Stimulated activated CD8-positive, alpha-beta memory T cell treated with anti-CD3 and anti-CD28 coated beads, Interleukin-7, amount 100 ng/mL, for 48 hours (primary cell): ENCODE measurements around the gene VSTM2B.

Experiments
- DNase-seq, 2 donors: peaks; one replicate each; pipeline ENCODE4 v3.0.0-alpha.2; 2020; ENCODE audit warnings: low read depth in 1 of 2; ENCODE audit errors: extremely low read depth in 1 of 2

Gene VSTM2B

DNA sequence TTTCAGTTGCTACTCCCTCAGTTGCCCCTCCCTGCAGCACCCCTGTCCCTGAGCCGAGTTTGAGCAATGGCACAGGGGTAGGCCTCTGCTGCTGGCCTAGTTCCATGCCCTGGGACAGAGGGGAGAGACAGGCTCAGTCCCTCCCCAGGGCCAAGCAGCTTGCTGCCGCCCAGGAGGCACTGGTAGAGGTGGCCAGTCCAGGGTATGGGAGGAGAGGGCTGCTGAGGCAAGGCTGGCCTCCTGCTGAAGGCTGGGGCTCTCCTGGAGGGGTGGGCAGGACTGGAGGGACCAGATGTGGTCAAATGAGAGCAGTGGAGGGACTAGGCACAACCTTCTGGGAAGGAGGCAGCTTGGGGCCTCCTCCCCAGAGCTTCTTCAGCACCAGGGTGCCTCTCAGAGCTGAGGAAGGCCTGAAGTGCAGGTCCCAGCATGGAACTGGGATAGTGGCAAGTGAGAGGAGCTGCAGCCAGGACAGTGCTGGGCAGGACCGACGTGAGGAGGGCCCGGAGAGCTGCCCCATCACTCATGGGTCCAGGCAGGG is 29.8 kb upstream of the VSTM2B start:
- no peak for DNase-seq

DNA sequence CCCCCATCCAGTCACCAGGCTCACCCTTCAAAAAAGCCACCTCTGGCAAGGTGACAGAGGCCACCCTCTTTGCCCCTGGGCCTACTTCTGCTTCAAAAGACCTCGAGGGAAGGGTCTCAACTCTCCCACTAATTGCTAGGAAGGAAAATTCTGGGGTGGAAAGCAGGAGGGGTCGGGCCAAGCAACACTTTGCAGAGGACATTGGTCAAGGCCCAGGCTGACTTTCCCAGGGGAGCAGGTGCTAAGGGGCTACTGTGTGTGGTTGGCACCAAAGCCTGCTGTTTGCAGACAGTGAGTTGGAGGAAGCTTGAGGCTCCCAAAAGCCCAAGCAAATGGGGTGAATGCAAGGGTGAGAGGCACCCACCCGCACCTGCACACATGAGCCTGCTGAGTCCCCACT is 28.6 kb upstream of the VSTM2B start:
- DNase-seq = no peak

DNA sequence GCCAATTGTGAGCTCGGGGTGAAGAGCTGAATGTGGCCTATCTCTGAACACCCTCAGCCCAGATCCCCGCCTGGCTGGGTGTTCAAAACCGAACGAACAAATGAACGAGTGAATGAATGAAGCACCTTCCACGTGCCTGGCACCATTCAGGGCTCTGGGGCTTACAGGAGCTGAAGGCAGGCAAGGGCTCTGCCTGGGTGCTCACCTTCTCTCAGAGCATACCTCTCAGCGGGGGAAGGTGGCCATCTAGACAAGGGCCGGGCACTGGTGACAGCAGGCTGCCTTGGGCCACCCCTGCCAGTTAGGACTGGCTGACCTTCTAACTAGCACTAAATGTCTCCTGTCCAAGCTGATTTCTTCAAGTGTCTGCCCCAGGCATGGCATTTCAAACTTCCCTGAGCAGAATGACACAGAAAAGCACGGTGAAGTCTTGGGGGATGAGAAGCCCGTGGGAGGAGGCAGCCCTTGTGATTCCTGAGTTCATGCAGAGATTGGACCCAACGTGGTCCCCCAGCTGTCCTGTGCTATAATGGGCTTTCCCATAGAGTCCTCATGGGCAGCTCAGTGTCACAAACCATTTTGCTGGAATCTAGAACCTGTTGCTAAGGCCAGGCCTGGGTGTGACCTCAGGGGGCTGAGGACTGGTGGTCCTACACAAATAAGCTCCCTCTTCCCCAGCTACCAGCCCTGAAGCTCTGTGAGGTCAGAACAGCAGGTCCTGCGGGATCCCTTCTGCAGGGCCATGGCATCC is 27.9 kb upstream of the VSTM2B start:
- no peak for DNase-seq

DNA sequence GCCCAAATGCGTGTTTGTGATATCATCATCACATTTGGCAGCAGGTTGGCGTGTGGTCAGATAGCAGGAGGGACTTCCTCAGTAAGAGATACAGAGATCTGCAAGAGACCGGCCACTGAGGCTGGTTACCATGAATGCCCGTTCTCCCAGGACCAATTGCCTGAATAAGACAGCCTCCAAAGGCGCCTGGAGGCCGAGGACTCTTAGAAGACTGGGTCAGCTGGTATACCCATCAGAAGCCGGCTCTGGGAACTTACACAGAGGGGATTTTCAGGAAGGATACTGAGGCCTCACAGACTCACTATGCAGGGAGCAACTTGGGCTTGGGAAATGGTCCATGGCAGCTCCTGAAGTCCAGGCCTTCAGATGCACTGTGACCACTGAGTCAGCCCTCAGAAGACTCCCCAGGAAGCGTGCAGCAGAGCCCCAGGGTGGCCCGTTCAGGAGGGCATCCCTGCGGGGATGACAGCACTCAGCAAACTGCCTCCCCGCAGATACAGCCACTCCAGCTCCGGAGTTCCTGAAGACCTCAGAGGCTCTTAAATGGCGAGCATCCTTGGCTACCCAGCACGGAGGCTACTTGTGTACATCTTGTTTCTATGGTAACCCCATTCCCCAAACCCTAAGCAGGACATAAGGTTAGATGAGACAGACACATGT is 26.4 kb upstream of the VSTM2B start:
- DNase-seq = no peak

DNA sequence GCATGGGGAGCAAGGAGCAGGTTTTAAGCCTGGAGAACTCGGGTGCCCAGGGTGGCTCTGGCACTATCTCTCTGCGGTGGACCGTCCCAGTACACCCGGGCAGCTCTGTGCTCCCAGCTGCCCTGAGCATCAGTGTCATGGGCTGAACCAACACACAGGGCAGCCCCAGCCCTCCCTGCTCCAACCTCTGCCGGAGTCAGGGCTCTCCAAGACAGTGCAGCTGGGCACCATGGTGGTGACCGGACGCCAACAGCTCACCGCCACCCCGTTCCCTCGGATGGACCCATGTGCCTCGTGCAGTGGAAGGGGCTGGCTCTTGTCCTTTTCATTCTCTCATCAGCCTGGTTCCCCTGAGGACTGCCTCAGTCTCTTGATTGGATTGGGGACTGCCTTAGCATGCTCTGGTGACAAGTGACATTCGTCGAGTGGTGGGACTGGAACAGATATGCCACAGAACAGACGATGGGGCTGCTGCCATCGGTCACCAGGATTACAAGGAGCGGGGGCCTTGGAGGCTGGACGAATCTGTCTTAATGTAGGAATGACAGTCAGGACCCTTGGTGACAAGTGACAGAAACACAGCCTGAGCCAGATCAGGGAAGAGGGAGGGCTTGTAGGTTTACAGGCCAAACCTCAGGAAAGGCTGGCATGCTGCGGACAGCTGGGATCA is 25.7 kb upstream of the VSTM2B start:
- DNase-seq = no peak

DNA sequence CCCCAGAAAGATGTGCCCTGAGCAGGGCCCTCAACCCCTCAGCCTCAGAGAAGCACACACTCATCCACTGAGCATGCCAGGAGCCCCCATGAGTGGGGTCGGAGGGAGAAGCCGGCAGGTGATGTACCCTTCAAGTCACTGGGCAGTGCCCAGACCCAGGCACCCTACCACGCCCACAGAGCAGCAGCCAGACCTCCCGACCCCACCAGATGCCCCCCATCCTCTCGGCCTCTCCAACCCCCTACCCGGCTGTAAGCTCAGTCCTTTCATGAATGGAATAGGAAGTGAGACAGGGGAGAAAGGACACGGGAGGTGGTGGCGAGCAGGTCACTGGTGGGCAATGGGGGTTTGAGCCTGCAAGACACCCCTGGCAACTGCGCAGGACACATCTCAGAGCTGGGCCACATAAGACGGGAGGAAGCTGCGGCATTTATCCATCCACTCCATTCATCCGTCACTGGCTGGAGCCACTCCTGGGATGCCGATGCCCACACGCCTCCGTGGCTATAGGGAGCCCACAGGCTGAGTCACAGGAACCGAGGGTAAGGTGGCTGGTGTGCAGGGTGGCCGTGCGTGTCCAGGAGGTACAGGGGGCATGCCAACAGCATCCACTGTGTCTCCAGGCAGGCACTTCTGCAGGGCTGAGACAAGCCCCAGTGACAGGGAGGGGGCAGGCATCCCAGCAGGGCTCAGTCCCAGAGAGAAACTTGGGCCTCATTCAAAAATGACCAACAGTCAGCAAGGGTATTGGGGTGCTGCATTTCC is 23.8 kb upstream of the VSTM2B start:
- no peak for DNase-seq

DNA sequence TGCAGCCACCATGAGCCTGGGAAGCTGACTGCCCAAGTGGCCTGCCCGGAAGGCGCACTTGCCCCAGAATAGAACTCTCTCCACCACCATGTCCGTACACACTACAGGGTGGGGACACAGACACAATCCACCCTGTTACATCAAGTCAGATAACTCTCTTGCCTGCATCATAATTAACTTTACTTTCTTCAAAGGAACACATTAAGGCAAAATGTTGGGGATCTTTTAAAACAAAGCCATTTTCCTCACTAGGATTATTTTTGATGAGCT is 23.3 kb upstream of the VSTM2B start:
- DNase-seq = no peak

DNA sequence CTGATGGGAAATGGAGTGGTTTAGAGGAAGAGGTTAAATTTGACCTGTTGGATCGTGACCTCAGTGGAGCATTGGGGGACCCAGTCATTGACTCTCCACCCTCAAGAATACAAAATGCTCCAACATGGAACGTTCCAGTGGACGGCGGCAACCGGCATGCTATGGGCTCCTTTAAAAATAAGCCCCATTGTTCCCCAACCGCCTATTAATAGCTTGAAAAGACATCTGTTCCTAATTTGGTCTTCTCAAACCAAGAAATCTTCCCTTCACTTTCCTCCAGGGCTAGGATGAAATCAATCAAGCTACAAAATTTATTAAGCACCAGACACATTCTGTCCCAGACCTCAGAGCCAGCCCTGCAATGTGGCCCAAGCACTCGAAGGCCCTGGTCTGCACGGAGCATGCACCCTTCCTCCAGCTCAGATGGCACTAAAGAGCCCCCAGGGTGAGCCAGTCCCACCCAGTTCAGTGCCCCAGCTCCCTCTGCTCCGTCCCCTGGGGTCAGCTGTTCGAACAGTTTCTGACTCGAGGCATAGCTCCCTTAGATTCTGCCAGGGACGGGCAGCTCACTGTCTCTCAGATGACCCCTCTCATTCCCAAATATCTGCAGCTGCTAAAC is 22.5 kb upstream of the VSTM2B start:
- no peak for DNase-seq

DNA sequence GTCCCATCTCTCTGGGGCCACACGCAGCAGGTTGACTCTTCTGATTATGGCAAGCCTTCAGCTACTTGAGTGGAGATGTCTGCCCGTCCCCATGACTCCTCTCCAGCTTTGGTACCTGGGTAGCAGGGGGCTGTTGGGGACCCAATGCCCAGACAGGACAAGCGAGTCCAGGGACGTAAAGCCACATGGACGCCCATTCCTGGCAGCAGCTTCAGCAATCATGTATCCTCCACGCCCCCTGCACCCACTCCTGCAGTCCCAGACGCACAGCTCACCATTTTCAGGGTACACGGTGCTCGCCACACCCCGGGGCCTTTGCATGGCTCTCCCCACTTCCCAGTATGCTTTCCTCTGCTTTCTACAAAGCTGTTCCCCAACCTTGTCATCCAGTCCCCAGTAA is 22.0 kb upstream of the VSTM2B start:
- no peak for DNase-seq

DNA sequence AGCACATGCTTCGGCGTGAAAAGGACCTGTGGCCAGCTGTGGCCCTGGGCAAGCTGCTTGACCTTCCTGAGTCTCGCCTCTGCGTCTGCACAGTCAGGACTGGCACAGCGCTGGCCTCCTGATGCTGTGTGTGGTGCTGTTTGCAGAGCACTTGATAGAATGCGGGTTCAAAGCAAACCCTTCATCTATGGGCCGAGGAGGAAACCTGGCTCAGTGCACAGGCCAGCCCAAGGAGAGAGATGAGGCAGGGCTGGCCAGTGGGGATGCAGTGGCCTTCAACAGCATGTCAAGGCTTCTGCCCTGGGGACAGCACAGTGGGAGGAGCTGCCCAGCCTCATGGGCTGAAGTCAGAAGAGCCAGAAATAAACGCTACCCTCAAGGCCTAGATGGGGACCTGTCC is 21.3 kb upstream of the VSTM2B start:
- no peak for DNase-seq

DNA sequence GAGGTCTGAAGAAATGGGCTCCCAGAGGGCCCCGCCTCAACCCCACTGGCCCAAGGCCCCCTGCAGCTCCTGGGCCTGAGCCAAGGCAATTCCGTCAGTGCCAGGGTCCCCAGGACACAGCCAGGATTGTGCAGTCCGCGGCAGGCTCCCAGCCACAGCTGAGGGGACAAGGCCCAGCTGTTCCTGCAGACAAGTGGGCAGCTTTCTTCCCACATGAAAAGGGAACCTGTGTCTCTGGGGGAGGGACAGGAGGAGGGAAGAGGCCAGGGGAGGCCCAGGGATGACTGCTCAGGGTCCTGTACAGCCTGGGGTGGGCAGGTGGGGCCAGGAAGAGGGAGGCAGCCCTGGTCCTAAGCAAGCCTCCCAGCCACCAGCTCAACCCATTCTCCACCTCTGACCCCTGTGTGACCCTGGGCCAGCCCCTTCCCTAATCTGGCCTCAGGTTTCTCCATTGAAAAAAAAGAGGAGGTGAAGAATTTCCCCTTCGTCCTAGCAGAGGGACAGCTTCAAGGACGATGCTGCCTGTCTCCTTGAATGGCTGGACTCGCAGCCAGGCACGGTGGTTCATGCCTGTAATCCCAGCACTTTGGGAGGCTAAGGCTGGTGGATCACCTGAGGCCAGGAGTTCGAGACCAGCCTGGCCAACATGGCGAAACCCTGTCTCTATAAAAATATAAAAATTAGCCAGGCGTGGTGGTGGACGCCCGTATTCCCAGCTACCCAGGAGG is 20.5 kb upstream of the VSTM2B start:
- DNase-seq = no peak

DNA sequence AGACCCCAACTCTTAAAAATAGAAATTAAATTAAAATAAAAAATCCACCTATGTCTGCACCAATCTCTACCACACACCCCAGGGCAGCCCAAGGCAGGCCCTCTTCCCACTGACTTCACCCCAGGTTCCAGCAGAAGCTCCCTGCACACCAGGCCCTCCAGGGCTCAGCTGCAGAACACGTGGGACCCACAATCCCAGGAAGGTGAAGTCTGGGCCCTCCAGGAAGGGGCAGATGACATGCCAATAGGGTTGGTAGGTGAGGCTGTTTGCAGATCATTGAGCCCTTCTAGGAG is 19.2 kb upstream of the VSTM2B start:
- DNase-seq = no peak

DNA sequence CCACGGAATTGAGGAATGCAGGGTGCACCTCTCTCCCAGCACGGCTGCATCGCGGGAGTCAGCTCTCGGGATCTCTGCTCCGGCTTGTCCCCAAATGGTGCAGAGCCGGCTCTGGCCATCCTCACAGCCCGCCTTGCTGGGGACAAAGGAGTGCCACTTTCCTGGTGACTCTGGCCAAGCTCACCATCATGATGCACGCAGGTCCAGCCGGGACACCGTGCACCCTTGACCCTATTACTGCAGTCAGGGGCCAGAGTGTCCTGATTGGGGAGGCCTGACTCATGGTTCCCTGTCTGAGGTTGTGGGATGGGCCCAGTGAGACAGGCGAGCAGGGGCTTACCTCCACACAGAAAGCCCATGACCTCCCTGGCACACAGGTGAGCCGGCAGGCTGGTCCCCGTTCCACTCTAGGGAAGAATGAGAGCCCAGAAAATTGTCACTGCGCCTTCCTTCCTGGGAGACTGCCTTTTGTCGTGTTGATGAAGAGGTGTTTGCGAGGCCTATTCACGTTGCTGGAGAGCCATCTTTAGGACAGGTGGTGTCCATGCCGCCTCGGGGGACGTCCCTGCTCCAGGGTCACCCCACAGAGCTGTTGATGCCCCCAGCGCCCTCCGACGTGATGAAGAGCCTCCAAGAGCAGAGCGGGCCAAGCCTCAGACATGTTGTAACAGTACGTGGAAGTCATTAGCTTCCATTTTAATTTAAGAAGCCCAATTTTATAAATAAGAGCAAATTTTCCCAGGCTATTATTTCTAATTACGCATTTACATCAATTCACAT is 18.5 kb upstream of the VSTM2B start:
- no peak for DNase-seq

DNA sequence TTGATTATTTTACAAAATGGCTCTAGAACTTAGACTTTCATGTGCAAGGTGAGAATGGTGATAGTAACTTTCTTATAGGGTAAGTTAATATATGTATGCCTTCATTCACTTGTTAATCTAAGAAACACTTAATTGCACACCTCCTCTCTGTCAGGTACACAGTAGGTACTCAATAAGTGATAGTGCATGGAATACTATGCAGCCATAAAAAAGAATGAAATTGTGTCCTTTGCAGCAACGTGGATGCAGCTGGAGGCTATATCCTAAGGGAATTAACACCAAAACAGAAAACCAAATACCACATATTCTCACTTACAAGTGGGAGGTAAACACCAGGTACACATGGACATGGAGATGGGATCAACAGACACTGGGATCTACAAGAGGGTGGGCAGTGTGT is 17.6 kb upstream of the VSTM2B start:
- no peak for DNase-seq

DNA sequence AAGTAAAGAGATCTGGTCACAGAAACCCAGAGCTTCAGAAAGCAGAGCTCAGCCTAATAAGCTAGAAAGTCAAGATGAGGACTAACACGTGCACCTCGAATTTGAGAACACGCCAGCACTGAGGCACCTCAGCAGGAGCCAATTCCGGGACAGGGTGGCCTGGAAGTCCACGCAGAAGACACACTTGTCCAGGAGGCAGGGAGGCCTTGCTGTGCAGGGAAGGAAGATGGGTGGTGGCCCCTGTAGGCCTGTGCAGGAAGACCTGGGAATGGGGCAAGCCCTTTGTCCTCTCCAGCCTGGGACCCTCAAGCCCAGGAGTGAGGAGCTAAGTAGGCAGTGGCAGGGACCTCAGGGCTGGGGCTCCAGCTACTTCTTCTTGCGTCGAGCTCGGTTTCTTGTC is 16.3 kb upstream of the VSTM2B start:
- no peak for DNase-seq

DNA sequence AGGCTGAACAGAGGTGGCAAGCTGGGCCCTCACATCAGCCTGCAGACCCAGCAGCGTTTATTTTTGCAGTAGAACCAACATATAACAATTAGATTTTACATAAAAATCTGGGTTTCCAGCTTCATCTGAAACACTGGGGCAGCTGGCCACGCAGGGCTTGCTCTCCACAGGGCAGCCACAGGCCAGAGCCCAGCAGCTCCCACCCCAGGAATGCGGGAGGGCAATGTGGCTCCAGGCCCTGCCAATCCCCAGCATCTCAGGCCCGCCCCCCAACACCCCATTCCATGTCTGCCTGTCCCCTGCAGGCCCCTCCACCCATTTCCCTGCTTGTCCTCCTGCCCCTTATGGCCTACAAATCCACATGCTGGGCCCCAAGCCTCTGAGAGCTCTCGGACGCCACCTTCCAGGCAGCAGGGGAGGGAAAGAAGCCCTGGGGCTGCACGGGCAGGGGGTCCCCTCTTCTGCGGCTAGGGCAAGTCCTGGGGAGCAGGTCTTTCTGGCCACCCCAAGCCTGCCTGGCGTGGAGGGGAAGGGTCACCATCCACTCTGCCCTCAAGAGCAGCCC is 15.0 kb upstream of the VSTM2B start:
- DNase-seq = no peak

DNA sequence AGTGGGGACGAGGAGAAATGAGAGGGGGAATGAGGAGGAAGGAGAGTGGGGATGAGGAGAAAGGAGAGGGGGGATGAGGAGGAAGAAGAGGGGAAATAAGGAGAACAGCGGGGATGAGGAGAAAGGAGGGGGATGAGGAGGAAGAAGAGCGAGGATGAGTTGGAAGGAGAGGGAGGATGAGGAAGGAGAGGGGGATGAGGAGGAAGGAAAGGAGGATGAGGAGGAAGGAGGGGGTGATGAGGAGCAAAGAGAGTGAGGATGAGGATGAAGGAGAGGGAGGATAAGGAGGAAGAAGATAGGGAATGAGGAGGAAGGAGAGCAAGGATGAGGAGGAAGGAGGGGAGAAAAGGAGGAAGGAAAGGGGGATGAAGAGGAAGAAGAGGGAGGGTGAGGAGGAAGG is 14.0 kb upstream of the VSTM2B start:
- no peak for DNase-seq

DNA sequence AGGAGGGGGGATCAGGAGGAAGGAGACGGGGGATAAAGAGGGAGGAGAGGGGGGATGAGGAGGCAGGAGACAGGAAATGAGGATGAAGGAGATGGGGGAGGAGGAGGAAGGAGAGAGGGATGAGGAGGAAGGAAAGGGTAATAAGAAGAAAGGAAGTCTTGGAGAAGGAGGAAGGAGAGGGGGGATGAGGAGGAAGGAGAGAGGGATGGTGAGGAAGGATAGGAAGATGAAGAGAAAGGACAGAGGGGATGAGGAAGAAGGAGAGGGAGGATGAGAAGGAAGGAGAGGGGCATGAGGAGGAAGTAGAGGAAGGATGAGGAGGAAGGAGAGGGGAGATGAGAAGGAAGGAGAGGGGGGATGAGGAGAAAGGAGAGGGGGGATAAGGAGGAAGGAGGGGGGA is 13.0 kb upstream of the VSTM2B start:
- no peak for DNase-seq

DNA sequence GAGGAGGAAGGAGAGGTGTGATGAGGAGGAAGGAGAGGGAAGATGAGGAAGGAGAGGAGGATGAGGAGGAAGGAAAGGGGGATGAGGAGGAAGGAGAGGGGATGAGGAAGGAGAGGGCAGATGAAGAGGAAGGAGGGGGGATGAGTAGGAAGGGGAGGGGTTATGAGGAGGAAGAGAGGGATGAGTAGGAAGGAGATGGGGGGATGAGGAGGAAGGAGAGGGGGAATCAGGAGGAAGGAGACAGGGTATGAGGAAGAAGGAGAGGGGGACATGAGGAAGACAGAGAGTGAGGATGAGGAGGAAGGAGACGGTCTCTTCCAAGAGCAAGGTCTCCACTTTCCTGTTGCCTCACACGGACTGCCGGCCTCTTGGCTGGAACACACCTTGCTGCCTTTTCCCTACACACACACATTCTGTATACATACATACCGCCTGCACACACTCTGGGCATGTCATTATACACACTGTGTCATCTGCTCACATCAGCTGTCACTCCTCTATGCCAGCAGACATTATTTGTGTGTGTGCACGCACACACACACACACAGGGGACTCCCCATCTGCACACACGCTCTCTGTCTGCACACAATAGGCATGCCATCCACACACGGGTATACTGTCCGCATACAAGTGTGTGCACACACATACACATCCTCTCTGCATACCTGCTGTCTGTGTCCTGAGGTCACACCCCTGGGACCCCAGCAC is 11.1 kb upstream of the VSTM2B start:
- DNase-seq = no peak
